HG03139 (cell line): ENCODE results near the gene TMEM222.

Source experiments
- ATAC-seq: cut with Tn5 transposase; IDR thresholded peaks from one replicate; pipeline ENCODE4 v1.9.1; 2021; ENCODE audit not compliant: unreplicated experiment

TMEM222 gene

GRCh38 chr1:27306071-27306470, 15.9 kb upstream of the TMEM222 start:
- no peak for ATAC-seq

GRCh38 chr1:27306892-27307761, 14.8 kb upstream of the TMEM222 start:
- ATAC-seq = no peak

GRCh38 chr1:27307874-27308598, 13.9 kb upstream of the TMEM222 start:
- no peak for ATAC-seq

- no peak for ATAC-seq
Measured at GRCh38 chr1:27314169-27314568, 7.8 kb upstream of the TMEM222 start.

GRCh38 chr1:27314737-27315136, 7.2 kb upstream of the TMEM222 start:
- ATAC-seq = no peak

GRCh38 chr1:27316860-27317259, 5.1 kb upstream of the TMEM222 start:
- no peak for ATAC-seq

- no peak for ATAC-seq
Measured at GRCh38 chr1:27318136-27318535, 3.8 kb upstream of the TMEM222 start.

GRCh38 chr1:27318596-27318995, 3.4 kb upstream of the TMEM222 start:
- no peak for ATAC-seq

- ATAC-seq = no peak
Measured at GRCh38 chr1:27322569-27323240, 742 bp downstream of the TMEM222 start.

- ATAC-seq = no peak
Measured at GRCh38 chr1:27325286-27325685, 3.3 kb downstream of the TMEM222 start.

GRCh38 chr1:27327964-27328363, 6.0 kb downstream of the TMEM222 start:
- ATAC-seq = no peak

- ATAC-seq = no peak
Measured at GRCh38 chr1:27330786-27331185, 8.8 kb downstream of the TMEM222 start.

GRCh38 chr1:27331426-27331825, 9.5 kb downstream of the TMEM222 start:
- no peak for ATAC-seq

GRCh38 chr1:27331922-27332321, 10.0 kb downstream of the TMEM222 start:
- ATAC-seq = no peak

GRCh38 chr1:27332536-27333281, 10.7 kb downstream of the TMEM222 start:
- no peak for ATAC-seq

GRCh38 chr1:27333717-27334279, 11.8 kb downstream of the TMEM222 start:
- ATAC-seq = no peak

- ATAC-seq = no peak
Measured at GRCh38 chr1:27335506-27336422, 13.8 kb downstream of the TMEM222 start.

- ATAC-seq = no peak
Measured at GRCh38 chr1:27336756-27337155, 14.8 kb downstream of the TMEM222 start.

GRCh38 chr1:27338751-27339150, 16.8 kb downstream of the TMEM222 start:
- ATAC-seq = no peak

GRCh38 chr1:27339213-27339612, 17.2 kb downstream of the TMEM222 start:
- no peak for ATAC-seq
